Stimulated activated CD8-positive, alpha-beta memory T cell treated with anti-CD3 and anti-CD28 coated beads, Interleukin-12 subunit alpha, Interleukin-12 subunit beta, amount 100 ng/mL, for 24 hours (primary cell): ENCODE measurements around the gene AGAP6.
"Not testable (repeated sequence)": the region's sequence is repeated elsewhere in the genome, so short reads cannot be mapped to it uniquely, and the experiment has no call there.

Experiments used
- DNase-seq: peaks from one replicate; pipeline ENCODE4 v3.0.0-alpha.2; 2020; ENCODE audit errors: extremely low read depth

Gene AGAP6

DNA sequence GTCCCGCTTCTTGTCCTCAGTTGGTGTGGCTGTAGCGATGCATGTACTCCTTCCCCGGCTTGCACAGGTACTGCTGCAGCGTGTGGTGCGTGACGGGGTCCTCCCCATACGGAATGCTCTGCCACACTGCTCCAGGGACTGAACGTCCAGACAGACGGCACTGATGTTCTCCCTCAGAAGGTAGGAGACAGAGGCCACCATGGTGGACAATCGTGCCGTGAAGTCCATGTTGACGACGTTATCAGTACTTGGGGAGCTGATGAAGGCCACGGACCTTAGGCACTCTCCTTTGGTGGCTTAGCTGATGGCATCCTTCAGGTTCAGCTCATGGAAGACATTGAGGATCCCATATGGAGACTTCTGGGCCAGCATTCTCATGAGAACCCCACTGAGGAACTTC, 37.4 kb downstream of the AGAP6 start:
- no peak for DNase-seq

DNA sequence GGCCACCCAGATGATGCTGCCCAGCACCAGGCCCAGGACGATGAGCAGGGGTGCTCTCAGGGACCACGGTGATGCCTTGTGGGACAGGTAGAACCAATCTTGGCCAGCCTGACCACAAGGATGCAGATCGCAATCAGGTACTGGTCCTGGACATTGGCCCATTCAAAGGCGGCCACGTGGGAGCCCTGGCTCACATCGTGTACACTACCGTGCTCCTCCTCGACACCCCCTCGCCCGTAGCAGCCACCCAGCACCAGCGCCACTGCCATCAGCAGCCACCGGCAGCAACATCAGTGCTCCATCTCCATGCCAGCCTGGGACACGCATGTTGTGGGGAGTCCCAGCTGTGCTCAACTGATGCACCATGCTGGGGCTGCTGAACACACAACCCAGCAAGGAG, 39.0 kb downstream of the AGAP6 start:
- DNase-seq, result no peak

DNA sequence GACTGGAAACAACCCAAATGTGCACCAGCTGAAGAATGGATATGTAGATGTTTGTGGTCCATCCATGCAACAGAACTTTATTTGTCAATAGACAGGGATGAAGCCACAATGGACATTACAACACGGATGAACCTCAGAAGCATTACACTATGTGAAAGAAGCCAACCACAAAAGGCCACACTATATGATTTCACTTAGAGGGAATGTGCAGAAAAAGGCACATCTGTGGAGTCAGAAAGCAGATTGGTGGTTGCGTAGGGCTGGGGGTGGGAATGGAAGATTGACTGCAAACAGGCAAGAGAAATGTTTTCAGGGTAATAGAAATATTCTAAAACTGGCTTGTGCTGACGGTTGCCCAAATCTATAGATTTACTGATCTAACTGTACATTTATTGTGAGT, 45.3 kb downstream of the AGAP6 start:
- no peak for DNase-seq

DNA sequence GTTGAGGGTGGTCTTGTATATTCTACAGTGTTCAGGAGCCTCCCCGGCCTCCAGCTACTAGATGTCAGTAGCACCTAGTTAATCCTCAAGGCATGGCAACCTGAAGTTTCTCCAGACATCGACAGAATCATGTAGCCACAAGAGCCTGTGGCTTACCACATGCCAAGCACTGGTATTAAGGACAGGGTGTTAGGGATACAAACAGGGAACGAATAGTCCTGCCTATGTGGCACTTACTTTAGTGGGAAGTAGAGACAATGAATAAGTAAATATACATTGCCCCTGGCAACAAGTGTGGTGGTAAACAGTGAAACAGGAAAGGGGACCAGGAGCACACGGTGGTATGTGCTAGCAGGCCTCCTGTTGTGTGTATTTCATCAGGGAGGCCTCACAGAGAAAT, 47.1 kb downstream of the AGAP6 start:
- DNase-seq, result not testable (repeated sequence)

DNA sequence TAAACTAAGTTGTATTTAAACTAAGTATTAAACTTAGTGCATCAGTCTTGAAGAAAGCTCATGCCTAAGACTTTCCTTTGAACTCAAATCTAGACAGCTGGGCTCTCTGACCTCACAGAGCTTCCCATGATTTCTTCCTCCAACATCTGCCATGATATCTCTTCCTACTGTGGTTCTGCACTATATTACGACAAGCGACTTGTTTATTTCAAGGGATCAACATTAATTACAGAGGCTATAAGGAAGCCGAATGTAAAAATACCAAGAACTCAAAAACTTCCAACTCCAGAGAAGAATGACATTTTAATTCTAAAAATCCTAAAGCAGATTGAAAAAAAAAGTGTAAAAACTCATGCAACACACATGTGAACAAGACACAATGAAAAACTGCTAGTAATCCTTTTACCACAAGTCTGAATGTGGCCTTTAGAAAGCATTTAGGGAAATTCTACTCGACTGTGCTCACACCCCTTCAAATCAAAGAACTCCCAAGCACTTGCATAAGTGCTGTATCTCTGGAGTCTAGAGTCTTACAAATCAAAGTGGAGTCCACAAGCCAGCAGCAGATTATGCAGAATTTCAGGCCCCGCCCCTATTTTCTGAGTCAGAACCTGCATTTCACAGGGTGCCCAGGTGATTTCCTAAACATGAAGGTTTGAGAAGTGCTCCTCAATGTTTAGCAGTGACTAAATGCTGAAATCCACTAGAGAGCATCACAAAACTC, 56.9 kb downstream of the AGAP6 start:
- no peak for DNase-seq

DNA sequence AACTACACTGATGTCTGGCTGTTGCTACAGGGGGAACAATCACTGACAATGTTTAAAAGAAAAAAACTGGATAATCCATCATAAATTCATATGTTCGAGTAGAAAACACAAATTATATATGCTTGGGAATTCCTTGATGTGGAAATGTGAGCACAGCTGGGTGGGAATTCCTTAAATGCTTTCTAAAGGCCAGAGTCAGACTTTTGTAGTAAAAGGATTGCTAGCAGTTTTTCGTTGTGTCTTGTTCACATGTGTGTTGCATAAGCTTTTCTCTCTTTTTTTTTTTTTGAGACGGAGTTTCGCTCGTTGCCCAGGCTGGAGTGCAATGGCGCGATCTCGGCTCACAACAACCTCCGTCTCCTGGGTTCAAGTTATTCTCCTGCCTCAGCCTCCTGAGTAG, 58.3 kb downstream of the AGAP6 start:
- DNase-seq, result not testable (repeated sequence)

DNA sequence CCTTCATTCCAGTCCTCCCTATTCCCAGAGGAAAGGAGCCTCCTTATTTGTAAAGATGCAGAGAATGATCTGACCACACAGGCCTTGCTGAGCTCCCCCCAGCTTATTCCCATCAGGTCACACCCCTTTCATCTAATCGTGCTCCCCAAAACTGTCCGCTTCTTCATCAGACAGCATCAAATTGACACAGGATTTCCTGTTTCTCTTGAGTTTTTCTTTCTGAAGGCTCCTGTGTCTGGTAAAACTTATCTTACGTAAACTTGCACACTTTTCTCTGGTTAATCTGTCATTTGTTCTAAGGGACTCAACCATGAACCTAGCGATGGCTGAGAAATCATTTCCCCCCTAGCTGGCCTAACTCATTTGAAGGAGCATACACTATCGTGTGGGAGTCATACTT, 59.4 kb downstream of the AGAP6 start:
- DNase-seq, result not testable (repeated sequence)

DNA sequence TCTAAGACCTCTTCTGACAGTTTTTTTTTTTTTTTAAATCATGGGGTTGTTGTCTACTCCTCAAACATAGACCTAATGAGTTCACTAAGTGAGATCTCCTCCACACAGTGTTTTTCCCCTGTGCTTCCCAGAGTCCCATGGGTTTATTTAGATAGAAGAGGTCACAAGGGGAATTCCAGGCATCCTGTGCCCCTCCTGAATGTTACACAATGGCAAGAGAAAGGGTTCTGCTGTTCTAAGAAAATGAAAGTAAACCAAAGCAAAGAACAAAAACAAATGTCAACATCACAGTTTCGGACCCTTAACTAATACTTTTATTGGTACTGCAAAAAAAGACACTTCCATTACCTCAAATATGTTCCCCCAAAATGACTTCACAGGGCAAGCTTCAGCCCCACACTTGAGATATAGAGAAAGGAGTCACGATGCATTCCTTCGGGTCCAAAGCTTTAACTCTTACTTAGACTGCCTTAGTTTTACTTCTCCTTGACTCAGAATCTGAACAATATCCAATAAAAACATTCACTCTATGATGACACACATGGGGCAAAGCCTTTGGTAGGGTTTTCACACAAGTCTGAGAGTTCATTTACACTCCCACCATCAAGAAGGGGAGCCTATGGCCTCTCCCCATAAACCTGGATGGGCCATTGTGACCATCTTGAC, 63.9 kb downstream of the AGAP6 start:
- DNase-seq, result not testable (repeated sequence)

DNA sequence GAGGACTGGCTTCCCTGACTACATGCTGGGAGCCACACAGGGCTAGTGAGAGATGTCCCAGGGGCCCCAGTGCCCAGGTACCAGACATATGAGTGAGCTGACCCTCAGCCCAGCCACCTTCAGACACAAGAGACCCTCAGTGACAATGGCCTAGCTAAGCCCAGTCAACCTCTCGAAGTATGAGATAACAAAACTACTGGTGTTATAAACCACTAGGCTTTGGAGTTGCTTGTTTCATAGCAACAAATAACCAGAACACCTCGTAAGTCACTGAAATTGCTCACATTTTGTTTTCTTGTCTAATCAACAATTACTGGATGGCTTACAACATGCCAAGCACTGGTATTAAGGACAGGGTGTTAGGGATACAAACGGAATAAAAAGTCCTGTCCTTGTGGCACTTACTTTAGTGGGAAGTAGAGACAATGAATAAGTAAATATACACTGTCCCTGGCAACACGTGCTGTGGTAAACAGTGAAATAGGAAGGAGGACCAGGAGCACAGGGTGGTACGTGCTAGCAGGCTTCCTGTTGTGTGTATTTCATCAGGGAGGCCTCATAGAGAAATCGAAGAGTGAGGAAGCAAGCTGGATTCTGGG, 64.7 kb downstream of the AGAP6 start:
- not testable (repeated sequence) for DNase-seq

DNA sequence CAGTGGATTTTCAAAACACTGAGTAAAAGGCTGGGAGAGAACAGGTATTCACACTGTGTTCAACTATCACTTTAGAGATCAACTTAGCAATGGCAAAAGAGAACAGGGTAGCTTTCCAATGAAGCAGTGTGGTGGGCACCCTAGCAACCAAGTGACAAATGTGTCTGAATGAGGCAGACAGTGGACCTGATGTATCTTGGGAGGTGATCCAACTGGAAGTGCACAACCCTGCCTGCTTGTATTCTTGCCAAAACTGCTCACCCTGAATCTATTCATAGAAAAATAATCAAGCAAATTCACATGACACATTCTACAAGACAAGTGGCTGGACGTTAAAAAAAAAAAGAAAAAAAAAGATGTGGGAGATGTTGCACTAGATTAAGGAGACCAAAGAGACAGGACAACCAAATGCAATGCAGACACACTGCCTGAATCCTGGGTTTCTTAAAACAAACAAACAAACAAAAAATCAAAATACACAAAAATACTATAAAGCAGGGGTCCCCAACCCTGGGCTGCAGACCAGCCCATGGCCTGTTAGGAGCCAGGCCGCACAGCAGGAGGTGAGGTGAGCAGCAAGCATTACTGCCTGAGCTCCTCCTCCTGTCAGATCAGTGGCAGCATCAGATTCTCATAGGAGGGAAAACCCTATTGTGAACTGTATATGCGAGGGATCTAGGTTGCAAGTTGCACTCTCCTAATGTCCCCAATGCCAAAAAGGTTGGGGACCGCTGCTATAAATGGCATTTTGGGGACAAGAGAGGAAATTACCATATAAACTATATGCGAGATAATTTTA, 67.5 kb downstream of the AGAP6 start:
- DNase-seq, result not testable (repeated sequence)

DNA sequence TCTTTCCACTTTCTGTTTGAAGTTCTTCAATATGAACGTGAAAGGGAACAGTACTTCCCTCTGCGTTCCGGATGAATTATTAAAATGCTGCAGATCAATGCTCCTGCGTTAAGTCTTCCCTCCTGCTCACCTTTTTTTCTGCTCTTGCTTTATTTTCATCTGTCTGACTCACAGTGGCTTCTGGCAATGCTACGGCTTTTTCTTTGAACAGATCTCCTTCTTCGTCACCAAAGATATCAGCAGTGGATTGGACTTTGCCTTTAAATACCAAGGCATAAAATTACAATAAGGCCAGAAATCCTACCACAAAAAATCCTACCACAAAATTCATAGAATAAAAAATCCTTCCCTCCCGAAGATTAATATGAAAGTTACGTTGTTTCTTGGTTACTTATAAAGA, 68.4 kb downstream of the AGAP6 start:
- not testable (repeated sequence) for DNase-seq

DNA sequence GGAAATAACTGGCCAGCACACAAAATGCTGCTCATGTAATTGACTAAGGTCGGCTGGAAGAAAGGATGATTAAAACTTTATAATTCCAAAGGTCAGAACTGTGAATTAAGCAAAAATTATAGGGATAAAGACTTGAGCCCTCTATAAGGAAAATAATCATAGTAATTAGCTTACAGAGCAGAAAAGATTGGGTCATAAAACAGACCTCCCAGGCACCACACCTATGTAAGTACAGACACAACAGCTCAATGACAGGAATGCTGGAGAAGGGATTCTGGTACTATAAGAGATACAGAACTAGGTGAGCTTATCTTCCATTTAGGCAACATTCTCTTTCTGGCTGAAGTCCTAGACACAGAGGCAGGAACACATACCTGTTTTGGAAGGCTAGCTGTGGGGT, 70.5 kb downstream of the AGAP6 start:
- not testable (repeated sequence) for DNase-seq

DNA sequence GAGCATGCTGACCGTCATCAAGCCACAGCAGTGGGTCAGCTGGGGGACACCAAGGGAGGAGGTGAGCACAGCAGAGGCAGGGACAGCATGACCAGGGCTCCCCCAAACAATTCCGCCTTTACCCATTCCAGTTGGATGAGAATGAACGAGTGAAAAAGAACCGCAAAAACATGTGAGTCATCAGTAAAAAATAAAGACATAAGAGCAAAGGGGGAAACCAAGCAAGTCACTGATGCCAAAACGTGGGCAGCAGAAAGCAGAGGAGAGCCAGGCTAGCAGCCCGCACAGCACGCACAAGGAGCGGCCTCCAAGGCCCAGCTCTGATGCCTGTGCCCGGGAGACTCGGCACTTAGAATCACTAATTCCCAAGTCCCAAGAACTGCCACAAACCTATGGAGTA, 71.7 kb downstream of the AGAP6 start:
- not testable (repeated sequence) for DNase-seq
